Ovary (tissue), 9 donors: Measurements from ENCODE around the gene BMP2K. TPM values are rescaled to one million over a fixed set of nuclear protein-coding genes. Genes with fewer than 3 reads are reported as not detected.

ENCODE experiments used
- DNase-seq, 5 donors: peaks; one replicate each; pipeline ENCODE4 v3.0.0-alpha.2; 2019 to 2020
- H3K27ac ChIP-seq, 2 donors: fragments of 200-600 bp; one replicate each; pipeline versions ENCODE4 v1.5.1 to v1.8.0; 2019 to 2022
- H3K27me3 ChIP-seq: fragments of 200-600 bp; one replicate; pipeline ENCODE4 v1.8.0; 2022
- H3K36me3 ChIP-seq: fragments of 200-600 bp; sonication (generic); one replicate; pipeline ENCODE4 v1.5.1; 2019
- H3K4me1 ChIP-seq: one replicate; pipeline ENCODE4 v1.8.1; 2013; ENCODE audit warnings: mild to moderate bottlenecking, moderate library complexity; ENCODE audit not compliant: insufficient read depth
- H3K4me3 ChIP-seq: fragments of 200-600 bp; sonication (generic); one replicate; pipeline ENCODE4 v1.5.1; 2017
- H3K9me3 ChIP-seq, 2 donors: fragments of 200-600 bp in 1 of 2; sonication (generic) in 1 of 2; one replicate each; pipeline versions ENCODE4 v1.5.1 to v1.8.1; 2013 to 2019; ENCODE audit warnings: mild to moderate bottlenecking in 1 of 2, moderate library complexity in 1 of 2
- EP300 ChIP-seq: sonication (generic); formaldehyde crosslinking; IDR thresholded peaks from one replicate; pipeline ENCODE4 v1.6.1; 2017; ENCODE audit warnings: antibody characterized with exemption
- POLR2A ChIP-seq: fragments of 450-650 bp; IDR thresholded peaks from one replicate; pipeline ENCODE4 v1.6.1; 2017; ENCODE audit warnings: antibody characterized with exemption, mild to moderate bottlenecking, moderate library complexity
- WGBS, 3 donors: extraction: QIAGEN DNeasy Blood & Tissue Kit in 1 of 3; methylation state at CpG; one replicate each; pipeline versions ENCODE4 v1.1.5 to v1.1.7; 2013 to 2017; 5-methylcytosine and 5-hydroxymethylcytosine counted together
- intact Hi-C, 4 donors: fragments of 100-400 bp; cut with DNase I; formaldehyde crosslinking; loops; one replicate each; pipeline versions ENCODE4 v1.11.0 to v1.15.1; 2022 to 2023
- microRNA-seq, 3 donors: library from miRNA; unstranded; fragments of <30 nt; microRNA quantifications; one replicate each; pipeline versions ENCODE4 to v1.2.0, GENCODE V29; 2019 to 2020
- polyA plus RNA-seq, 2 donors: library from polyadenylated mRNA; stranded (reverse); fragments of 200-250 nt in 1 of 2; fragments of 350-450 nt in 1 of 2; fragmentation: Illumina TruSeq in 1 of 2; extraction: RNeasy Lipid Tissue Mini Kit (QIAGEN cat#74804) in 1 of 2; gene quantifications; one replicate each; pipeline ENCODE4 v1.2.3, GENCODE V29; 2013 to 2014
- small RNA-seq: library from RNA; depleted of rRNA; stranded (forward); fragments of <200 nt; gene quantifications from one replicate; pipeline ENCODE3, GENCODE V24; 2016
- total RNA-seq, 7 donors: library from RNA; depleted of rRNA in 2 of 7; stranded (reverse); fragments of >200 nt in 2 of 7; fragmentation: NEBNext Ultra II Directional in 3 of 7; extraction: Animal tissue kit (Norgen Biotek cat#: 25700) in 3 of 7; gene quantifications; one replicate each; pipeline versions ENCODE4 v1.1.0 to v1.2.4, GENCODE V29; 2016 to 2023
- TF ChIP-seq, protein P1 (sequence below), 3 donors: fragments of 450-650 bp in 2 of 3; fragments of 200-600 bp in 1 of 3; IDR thresholded peaks; one replicate each; pipeline versions ENCODE4 v1.5.1 to v1.8.0; 2016 to 2022; ENCODE audit warnings: antibody characterized with exemption in 3 of 3, mild to moderate bottlenecking in 1 of 3
- donor health status: DM: no; HTN: no; CAD: no; lungs with moderate emphysema.
- donor health status: DM: no; HTN: no; CAD: no.
- donor health status: Bipolar disorder and iron deficiency.
- donor health status: DM: yes; HTN: yes; CAD: no.
- donor health status: DM: no; HTN: no; CAD: no.
- donor health status: DM: yes; HTN: yes; CAD: no.

BMP2K gene
- total and polyA plus RNA-seq, 9 donors, result 4.8 to 57.3 (median 21.2) TPM

DNA sequence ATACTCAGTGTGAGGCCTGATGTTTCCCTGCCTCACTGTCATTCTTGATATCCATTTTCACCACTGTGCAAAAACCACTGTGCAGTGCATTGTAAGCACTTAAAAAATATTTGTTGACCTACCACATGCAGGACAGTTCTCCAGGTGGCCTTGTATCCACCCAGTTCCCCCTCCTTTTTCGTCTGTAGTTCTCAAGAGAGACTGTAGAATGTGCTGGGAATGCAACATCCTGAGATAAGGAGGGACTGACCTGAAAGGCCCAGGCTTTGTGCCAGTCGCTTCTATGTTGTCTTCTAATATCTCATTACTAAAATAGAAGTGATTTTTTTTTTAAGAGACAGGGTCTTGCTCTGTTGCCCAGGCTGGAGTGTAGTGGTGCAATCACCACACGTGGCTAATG lies 184.8 kb downstream of the BMP2K start:
- H3K4me1 ChIP-seq, result no peaks in the 10 kb centered on the region
- peak in 2 of 5 donors; percentile 40 to 52 for DNase-seq
- WGBS, 3 donors, result 23 to 33% (median 26%) methylated on average over 3 of the region's 3 CpGs
- intact Hi-C loops, result no loop called here
- no peaks in the 10 kb centered on the region for H3K36me3 ChIP-seq
- H3K27me3 ChIP-seq, result no peaks in the 10 kb centered on the region
- H3K4me3 ChIP-seq, result no peak overlapping the region
- no peak for TF ChIP-seq EP300
- TF ChIP-seq POLR2A, result no peak
- TF ChIP-seq, protein P1, sequence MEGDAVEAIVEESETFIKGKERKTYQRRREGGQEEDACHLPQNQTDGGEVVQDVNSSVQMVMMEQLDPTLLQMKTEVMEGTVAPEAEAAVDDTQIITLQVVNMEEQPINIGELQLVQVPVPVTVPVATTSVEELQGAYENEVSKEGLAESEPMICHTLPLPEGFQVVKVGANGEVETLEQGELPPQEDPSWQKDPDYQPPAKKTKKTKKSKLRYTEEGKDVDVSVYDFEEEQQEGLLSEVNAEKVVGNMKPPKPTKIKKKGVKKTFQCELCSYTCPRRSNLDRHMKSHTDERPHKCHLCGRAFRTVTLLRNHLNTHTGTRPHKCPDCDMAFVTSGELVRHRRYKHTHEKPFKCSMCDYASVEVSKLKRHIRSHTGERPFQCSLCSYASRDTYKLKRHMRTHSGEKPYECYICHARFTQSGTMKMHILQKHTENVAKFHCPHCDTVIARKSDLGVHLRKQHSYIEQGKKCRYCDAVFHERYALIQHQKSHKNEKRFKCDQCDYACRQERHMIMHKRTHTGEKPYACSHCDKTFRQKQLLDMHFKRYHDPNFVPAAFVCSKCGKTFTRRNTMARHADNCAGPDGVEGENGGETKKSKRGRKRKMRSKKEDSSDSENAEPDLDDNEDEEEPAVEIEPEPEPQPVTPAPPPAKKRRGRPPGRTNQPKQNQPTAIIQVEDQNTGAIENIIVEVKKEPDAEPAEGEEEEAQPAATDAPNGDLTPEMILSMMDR (IDR thresholded peaks at IDR 0.05), result no peak
- H3K9me3 ChIP-seq, result no peaks in the 10 kb centered on the region
- H3K27ac ChIP-seq, result no peak overlapping the region

Small RNA genes lying within 50 kb of the gene (microRNA-seq; reads per million reads assigned to microRNA genes)
- 0 reads per million in 3 donors for gene MIR5096

Small RNA genes lying within 50 kb of the gene (small RNA-seq; reads per million reads assigned to genes)
- gene AC098818.1 (not detected), gene MIR5096 (not detected), gene RN7SL127P (not detected)

Other genes with a start within 250 kb of the BMP2K start
- 10 to 100 TPM in 2 of 7 donors, 1 to 10 TPM in 5; 1.5 to 63.5 (median 8.1) TPM for gene ANXA3, start 224.6 kb upstream of the BMP2K start, total RNA-seq
- gene ANXA3, start 224.6 kb upstream of the BMP2K start, polyA plus RNA-seq, result 10 to 100 TPM in 1 of 2 donors, 1 to 10 TPM in 1; 7.7 to 10.2 TPM
- 10 to 100 TPM in 2 of 7 donors, 1 to 10 TPM in 5; 8.3 to 13.4 (median 9.4) TPM for gene PAQR3, start 163.1 kb downstream of the BMP2K start, total RNA-seq
- gene PAQR3, start 163.1 kb downstream of the BMP2K start, polyA plus RNA-seq, result 10 to 100 TPM in 1 of 2 donors, 1 to 10 TPM in 1; 3.4 to 10.1 TPM